Stimulated activated CD8-positive, alpha-beta memory T cell treated with anti-CD3 and anti-CD28 coated beads, Interleukin-7, amount 100 ng/mL, for 1 hour (primary cell): Measurements from ENCODE around the gene VWA5A.

Experiments used
- DNase-seq, 2 donors: peaks; one replicate each; pipeline ENCODE4 v3.0.0-alpha.2; 2020; ENCODE audit warnings: low read depth in 2 of 2

Gene VWA5A, protein sequence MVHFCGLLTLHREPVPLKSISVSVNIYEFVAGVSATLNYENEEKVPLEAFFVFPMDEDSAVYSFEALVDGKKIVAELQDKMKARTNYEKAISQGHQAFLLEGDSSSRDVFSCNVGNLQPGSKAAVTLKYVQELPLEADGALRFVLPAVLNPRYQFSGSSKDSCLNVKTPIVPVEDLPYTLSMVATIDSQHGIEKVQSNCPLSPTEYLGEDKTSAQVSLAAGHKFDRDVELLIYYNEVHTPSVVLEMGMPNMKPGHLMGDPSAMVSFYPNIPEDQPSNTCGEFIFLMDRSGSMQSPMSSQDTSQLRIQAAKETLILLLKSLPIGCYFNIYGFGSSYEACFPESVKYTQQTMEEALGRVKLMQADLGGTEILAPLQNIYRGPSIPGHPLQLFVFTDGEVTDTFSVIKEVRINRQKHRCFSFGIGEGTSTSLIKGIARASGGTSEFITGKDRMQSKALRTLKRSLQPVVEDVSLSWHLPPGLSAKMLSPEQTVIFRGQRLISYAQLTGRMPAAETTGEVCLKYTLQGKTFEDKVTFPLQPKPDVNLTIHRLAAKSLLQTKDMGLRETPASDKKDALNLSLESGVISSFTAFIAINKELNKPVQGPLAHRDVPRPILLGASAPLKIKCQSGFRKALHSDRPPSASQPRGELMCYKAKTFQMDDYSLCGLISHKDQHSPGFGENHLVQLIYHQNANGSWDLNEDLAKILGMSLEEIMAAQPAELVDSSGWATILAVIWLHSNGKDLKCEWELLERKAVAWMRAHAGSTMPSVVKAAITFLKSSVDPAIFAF

DNA sequence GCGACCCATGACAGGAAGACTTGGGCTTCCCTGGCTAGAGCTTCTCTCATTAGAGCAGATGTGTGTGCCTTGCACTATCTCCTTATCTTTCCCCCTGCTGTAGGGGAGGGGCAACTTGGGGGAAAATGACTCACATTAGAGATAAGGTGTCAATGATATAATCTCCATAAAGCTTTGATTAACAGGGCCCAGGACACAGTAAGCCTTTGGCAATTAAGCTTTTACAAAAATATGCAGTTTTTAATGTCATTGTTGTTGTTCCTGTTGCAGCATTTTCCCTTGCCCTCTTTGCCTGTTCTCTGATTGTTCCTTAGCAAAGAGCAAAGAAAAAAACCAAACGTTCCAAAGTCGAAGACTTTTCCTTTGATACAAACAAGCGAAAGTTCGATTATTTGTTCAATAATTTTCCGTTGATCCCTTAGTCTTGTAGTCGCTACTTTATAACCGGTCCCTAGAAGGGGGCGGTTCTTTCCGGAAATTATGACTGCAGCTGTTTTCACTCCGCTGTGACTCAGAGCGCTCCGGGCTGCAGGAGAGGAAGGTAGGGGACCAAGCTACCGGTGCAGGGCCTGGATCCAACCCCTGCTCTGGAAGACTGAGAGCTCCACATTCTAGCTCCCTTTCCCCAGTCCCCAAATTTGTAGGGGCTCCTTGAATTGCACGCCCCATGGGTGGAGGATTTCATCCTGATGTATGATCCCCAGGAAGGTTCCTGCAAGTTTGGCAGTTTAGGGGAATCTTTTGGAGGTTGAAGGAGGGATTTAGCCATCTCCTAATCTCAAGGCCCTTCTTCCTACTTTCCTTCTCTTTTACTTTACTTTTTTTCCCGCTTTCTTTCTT is at the start of gene VWA5A:
TSS of gene VWA5A (plus strand) at position 509 of the 840 bp plus-strand sequence. CDS start 2,062 bp downstream, outside the sequence.
- peak; percentile 39 to 45 for DNase-seq

DNA sequence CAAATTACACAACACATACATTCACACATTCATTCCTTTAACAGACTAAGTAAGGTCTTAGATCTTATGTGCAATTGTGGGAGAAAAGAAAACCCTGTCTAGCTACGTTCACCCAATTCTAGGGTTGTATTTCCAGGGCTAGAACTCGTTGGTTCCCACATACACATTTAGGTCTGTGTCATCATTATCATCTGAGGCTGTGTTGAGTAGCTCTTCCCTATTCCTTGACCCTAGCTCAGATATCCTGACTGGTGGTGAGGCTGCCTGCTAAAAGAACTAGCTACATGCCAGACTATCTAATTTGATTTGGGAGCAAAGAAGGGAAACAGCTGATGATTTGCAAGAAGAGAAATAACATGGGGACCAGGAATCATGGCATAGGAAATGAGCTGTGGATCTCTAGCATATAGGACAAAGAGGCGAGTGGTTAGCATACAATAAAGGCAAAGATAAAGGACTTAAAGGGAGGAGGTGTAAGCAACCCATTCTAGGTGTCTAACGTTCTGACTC is 46.6 kb upstream of the VWA5A start:
- DNase-seq = no peak

DNA sequence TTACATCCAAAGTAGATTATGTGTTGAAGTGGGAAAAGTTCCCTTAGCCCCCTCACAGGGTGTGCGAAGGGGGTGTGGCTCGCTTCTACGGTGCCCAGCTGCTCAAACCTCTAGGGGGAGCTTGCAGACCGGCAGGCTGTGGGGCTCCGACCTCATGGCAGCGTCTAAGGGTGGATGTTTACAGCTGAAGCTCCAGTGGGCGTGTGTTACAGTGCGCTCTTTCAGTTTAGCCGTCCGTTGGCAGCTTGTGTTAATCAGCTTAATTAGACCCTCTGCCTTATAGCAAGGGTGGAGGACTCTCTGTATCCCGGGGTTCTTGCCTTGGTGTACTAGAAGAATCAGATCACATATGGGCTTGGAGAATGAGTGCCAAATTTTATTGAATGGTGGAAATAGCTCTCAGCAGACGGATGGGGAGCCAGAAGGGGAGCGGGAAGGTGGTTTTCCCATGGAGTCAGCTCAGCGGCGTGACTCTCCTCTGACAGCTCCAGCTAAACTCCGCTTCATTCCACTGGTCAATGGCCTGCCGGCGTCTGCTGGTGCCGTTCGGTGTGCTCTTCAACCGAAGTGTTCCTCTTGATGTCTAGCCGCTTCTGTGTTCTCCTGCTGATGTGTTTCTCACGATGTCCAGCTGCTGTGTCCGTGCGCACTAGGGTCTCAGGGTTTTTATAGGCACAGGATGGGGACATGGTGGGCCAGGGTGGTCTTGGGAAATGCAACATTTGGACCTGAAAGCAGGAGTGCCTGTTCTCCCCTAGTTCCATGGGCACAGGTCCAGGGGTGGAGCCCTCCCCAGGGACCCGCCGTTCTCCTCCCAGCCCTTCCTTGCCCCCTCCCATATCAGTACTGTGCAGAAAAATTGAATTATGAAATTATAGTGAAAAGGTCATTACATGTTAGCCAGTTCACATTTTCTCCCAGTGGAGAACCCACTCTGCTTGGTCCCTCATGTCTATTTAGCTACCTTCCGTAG is 45.5 kb upstream of the VWA5A start:
- DNase-seq = no peak

DNA sequence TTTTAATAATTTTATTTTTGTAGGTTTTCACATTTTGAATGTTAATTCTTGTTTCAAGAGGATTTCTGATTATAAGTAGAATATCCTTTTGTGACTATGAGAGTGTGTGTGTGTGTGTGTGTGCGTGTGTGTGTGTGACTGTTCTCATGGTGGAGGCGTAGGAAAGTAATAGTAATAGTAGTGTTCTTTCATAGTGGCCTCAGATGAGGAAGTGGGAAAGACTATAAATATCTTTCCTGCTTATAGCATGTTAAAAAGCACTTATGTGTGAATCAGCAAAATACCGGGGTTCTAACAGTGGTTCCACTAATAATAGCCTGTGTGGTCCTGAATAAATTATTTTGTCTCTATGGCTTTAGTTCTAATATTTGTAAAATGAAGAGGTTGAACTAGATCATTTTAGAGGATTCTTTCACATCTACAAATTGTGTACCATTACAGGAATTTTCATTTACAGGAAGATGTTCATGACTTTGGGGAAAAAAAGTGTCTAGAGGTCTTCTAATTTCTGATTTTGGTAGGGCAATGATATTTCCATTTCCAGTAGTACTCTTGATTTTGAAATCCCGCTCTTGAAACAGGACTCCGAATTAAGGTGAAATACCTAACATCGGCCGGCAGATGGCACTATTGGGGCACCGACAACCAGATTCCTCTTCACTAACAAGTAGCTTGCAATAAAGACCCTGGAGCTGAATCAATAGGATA is 44.2 kb upstream of the VWA5A start:
- DNase-seq = peak in 1 of 2 donors; percentile 41

DNA sequence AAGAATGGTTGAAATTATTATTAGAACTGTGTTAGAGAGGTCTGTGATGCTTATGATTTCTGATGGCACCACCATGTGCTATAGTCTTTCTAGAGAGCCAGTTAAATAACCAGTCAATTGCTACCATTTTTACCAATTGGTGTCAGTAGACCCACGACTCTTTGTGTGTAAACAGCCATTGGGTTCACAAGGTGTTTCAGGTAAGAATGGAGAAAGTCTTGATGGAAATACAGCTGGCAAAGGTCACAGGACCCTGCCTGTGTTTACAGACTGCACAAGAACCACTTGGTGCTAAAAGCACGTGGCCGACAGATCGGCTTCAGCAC is 43.7 kb upstream of the VWA5A start:
- no peak for DNase-seq

DNA sequence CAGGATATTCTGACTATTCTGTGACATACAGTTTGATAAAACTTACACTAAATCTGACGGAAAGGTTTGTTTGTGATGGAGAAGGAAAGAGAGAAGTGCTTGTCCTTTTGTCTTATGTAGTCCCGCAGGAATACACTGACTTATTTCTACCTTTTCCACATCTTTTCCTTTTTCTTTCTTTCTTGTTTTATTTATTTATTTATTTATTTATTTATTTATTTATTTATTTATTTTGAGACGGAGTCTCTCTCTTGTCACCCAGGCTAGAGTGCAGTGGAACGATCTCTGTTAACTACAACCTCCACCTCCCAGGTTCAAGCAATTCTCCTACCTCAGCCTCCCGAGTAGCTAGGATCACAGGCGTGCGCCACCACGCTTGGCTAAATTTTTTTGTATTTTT is 43.1 kb upstream of the VWA5A start:
- no peak for DNase-seq

DNA sequence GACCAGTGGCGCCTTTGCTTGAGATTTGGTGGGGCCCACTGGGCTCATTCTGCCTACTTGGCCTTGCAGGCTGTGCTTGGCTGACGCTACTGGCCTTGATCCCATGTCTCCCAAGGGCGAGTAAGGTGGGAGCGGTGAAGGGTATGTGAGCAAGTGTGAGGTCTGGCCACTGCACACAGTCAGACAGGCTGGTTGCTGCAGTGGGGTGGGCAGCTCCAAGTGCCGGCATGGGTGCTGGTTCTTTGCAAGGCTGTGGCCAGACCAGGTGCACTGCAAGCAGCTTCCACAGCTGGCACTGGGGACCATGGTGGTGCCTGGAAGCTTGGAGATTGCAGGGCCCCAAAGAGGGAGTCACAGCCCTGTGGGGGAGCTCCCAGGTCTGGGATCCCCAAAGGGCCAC is 40.7 kb upstream of the VWA5A start:
- no peak for DNase-seq

DNA sequence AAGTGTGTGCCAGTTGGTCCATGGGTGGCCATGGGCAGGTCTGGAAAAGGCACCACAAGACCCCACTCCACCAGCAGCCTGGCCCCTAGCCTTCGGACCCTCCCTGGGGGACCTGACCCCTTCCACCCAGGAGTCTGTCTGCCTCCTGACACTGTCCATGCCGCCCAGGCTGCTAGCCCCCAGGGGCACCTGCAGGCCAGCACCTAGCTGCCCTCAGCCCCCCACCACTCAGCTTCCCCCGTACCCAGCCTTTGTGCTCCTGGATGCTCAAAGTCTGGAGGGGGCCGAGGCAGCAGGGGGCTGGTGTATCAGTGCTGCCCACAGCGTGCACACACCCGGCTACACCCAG is 39.8 kb upstream of the VWA5A start:
- no peak for DNase-seq

DNA sequence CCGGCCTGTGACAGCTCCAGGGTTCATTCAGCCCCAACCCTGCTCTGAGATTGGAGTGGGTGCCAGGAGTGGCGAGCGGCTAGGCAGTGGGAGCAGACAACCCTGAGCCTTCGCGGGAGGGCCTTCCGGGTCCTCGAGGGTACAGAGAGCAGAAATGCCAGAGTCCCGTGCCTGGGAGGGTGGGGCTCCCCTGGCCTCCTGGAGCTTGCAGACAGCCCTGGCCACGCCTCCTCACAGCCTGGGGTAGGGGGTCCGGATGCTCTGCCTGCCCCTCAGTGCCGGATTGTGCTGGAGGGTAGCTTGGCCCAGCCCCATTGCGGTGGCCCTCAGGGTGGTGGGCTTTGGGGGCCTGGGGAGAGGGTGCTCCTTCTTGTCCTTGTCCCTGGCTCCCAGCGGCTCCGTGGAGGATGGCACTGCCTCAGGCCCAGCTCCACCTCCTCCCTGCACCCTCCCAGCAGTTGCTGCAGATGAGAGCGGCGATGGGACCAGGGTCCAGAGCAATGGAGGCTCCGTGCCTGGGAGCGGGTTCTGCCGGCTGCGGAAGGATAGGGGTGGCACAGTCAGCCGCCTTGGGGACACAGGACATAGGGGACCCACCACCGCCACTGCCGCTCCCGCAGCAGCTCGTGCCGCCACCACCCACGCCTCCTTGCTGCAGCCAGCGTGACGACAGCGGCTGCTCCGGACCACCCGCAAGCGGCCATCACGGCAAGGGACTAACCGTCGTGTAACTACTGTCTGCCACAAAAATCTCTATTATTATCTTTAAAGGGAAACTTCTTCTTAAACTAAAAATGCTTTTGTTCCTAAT is 39.2 kb upstream of the VWA5A start:
- DNase-seq = no peak

DNA sequence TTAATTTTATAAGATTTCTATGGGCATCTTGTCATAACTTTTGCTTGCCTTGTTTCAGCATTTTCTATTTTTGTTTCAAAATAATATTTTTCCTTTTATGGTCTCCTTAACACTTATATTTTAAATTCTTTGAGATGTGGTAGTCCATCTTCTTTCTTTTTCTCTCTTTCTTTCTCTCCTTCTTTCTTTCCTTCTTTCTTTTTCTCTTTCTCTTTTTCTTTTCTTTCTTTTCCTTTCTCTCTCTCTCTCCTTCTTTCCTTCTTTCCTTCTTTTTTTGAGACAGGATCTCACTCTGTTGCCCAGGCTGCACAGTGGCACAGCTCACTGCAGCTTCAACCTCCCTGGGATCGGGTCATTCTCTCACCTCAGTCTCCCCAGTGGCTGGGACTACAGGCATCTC is 38.0 kb upstream of the VWA5A start:
- no peak for DNase-seq

DNA sequence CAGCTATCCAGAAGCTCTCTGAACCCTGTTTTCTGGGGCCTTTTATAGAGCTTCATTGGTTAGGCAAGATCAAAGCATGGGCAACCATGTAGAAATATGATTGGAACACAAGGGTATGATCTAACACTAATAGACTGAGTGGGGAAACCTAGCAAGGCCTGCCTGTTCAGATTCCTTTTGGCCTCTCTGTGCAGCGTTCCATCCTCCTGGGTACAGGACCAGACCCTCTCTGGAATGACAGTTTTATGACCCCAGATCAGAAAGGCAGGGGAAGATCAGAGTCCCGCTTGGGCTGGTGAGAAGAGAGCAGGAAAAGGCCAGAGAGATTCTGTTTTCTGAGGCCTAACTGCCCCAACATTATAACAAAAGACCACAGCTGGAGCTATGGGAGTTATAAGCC is 36.7 kb upstream of the VWA5A start:
- no peak for DNase-seq

DNA sequence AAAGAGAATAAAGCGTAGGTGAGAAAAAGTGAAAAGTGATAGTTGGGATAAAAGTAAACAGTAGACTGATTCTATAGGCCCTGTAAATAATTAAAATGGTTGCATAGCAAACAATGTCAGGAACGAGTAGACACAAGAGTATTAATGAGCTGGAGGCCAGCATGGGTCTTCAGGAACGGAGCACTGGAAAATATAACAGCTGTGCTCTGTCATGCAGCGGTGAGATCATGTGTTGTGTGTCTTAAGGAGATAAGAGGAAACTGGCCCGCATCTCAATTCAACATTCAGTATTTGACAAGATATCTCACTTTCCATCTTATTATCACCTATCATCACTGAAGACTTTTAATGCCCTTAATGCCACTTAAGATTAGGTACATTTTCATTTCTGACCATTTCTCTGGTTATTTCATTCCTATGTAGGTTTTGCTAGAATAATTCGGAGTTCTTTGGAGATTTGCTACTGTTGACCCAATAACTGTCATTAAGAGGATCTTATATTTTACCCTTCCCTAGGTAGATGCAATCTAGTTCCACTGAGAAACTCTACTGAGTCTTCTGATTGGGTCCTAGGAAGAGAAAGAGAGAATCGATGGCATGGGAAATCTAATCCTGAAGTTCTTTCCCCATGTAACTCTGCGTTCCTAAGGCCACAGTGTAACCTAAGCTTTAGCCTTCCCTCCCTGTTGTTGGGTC is 35.5 kb upstream of the VWA5A start:
- no peak for DNase-seq

DNA sequence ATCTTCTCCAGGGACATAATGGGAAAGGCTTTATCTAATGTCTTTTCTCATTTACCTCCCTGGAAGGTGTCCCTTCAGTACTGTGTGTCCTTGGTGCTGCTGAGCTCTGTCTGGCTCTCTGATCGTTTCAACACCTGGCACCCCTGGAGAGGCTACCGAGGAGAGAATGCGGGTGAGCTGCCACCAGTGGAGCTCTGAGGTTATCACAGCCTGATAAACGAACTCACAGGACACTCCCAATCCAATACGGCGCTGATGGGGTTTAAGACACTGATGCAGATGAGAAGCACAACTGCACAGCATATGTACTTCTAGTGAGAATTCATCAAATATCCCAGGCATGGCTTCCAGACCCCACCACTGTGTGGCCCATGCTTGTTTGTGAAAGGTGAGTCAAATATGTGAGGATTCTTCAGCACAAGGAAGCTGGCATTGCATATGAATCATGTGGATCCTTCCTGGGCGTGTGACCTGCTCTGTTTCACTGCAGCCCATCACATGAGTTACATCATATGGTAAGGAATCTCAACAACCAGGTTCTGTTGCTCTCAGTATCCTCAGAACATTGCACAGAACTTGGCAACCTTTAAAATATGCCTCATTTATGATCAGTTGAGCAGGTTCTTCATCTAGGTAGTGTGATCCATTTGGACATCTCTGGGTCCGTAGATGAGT is 34.8 kb upstream of the VWA5A start:
- DNase-seq = no peak

DNA sequence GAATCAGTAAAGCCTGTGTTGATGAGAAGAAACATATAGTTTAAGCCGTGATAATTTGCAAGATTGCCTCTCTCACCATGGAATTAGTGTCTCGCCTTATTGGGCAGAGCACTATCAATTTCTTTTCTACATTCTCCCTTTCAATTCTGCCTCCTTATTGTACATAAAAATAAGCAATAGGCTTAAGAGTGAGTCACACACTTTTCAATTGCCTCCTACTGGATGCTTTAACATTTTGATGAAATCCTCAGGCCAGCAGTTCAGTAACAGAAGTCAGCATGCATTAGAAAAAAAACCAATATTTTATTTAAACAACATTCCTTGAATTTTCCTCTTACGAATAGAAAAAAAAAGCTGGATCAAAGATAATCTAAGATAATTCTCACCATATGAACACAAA is 33.8 kb upstream of the VWA5A start:
- no peak for DNase-seq

DNA sequence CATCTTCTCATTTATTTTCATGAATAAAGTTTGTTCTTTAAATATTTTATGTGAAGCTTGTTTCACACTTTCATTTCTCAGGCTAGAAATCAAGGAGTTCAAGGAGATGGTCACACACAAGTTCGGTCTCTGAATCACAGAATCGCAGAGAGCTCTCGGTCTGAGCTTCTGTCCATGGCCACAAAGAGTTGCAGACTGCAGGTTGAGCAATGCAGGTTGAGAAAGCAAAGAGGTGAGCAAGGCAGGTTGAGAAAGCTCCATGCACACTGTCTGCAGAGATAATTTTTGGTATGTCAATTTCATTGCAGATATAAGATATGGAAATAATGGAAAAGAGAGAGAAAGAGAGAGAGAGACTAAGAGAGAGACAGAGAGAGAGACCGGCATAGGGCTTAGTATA is 32.9 kb upstream of the VWA5A start:
- DNase-seq = no peak

DNA sequence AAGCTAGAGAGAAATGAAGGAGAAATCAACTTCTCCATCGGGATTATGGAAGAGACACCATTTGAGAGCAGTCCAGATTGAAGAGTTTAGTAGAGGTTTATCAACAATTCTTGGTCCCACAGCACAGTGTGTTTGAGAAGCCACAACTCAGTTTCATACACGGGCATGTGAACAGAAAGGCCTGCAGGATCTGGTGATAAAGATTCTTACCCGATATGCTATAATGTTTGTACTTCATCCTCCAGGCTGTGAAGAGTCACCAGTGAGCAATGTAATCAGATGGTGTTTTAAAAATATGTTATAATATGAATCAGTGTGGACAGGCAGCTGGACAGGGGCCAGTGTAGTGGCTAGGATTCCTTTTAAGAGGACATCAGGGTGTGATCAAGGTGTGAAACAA is 29.7 kb upstream of the VWA5A start:
- no peak for DNase-seq

DNA sequence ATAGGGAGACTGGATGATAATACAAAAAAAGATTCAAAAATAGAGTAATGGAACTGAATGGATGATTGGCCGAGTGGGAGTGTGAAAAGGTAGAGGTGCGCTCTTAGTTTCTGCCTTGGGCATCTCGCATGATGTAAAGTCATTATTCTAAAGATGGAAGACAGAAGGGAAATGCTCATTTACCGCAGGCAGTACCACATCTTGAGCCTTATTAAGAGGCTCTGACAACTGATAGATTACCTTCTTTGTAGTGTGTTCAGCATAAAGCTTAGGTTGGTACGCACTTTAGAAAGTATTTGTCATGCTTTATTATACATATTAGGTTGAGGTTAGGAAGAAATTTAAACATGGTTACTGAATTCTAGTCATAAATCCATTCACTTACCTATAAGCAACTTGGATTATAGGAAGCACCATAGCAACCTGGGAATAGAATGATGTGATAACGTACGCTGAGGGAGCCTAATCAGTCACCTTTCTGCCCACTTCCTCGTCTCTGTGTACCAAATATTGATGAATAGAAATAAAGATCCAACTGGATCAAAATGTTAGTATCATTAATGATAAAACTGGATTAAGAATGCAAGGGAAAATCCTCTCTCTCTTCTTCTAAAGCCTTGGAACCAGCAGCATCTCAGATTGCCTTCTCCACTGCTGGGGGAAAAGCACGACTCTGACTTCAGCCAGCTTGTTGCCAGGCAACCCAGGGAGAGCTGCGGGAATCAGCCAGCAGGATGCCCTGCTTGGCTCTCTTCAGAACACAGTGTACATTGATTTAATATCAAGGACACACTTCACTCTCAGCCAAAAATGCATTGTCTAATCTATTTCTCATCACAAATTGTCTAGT is 29.0 kb upstream of the VWA5A start:
- no peak for DNase-seq
